HEK293 (cell line): ENCODE results near the gene KCNAB1.

Source experiments
- CTCF ChIA-PET: fragments of 350-600 bp; formaldehyde crosslinking; extraction: SDS; loops from one replicate; lab custom pipeline; 2021; ENCODE audit warnings: antibody characterized with exemption; lab: Yijun Ruan, JAX
- POLR2A ChIA-PET: fragments of 300-600 bp; formaldehyde crosslinking; extraction: SDS; loops from one replicate; lab custom pipeline; 2020; ENCODE audit warnings: antibody characterized with exemption, inconsistent platforms; lab: Yijun Ruan, JAX
- H3K27ac ChIP-seq: fragments of 200-500 bp; sonication (Bioruptor generic); 2 replicates; pipeline ENCODE4 v1.5.1; 2014; ENCODE audit warnings: low read depth, low read length, control low read depth, inconsistent platforms; ENCODE audit errors: extremely low read depth
- H3K36me3 ChIP-seq, 2 experiments: fragments of 200-500 bp in 1 of 2; sonication (Bioruptor generic) in 1 of 2; 1 replicate in 1 of 2; 2 replicates in 1 of 2; pipeline ENCODE4 v1.5.1; 2014 to 2017; ENCODE audit warnings: inconsistent platforms in 2 of 2, low read length in 2 of 2; ENCODE audit not compliant: control insufficient read depth in 2 of 2, insufficient read depth in 1 of 2
- H3K4me1 ChIP-seq: fragments of 200-500 bp; sonication (Bioruptor generic); 2 replicates; pipeline ENCODE4 v1.5.1; 2014; ENCODE audit warnings: mild to moderate bottlenecking, low read length, inconsistent platforms; ENCODE audit not compliant: control insufficient read depth, insufficient read depth
- H3K4me3 ChIP-seq: 2 replicates; pipeline ENCODE4 v1.5.1; 2011; ENCODE audit warnings: low read depth, mild to moderate bottlenecking, control low read depth, low read length, moderate library complexity
- H3K9me3 ChIP-seq: fragments of 200-500 bp; sonication (Bioruptor generic); 2 replicates; pipeline ENCODE4 v1.5.1; 2014; ENCODE audit warnings: low read depth, low read length, inconsistent platforms; ENCODE audit not compliant: control insufficient read depth, insufficient read depth
- GLIS2 ChIP-seq: fragments of 450-650 bp; formaldehyde crosslinking; IDR thresholded peaks from 2 replicates; pipeline ENCODE4 v1.5.1; 2016; ENCODE audit warnings: missing biosample characterization, missing genetic modification characterization
- MZF1 ChIP-seq: fragments of 450-650 bp; formaldehyde crosslinking; IDR thresholded peaks from 2 replicates; pipeline ENCODE4 v1.5.1; 2017; ENCODE audit warnings: missing biosample characterization, missing genetic modification characterization, borderline replicate concordance
- SCRT1 ChIP-seq: fragments of 450-650 bp; formaldehyde crosslinking; IDR thresholded peaks from 2 replicates; pipeline ENCODE4 v1.5.1; 2016; ENCODE audit warnings: missing biosample characterization, missing genetic modification characterization, borderline replicate concordance
- ZBTB20 ChIP-seq: fragments of 450-650 bp; formaldehyde crosslinking; IDR thresholded peaks from 2 replicates; pipeline ENCODE4 v1.5.1; 2016; ENCODE audit warnings: missing biosample characterization, missing genetic modification characterization
- ZBTB26 ChIP-seq: fragments of 450-650 bp; formaldehyde crosslinking; optimal IDR thresholded peaks from 2 replicates; pipeline ENCODE3; 2016; ENCODE audit warnings: missing biosample characterization, mild to moderate bottlenecking, missing genetic modification characterization
- ZBTB49 ChIP-seq: fragments of 450-650 bp; formaldehyde crosslinking; IDR thresholded peaks from 2 replicates; pipeline ENCODE4 v1.5.1; 2016; ENCODE audit warnings: missing biosample characterization, missing genetic modification characterization, low read depth
- ZBTB7A ChIP-seq: fragments of 450-650 bp; formaldehyde crosslinking; IDR thresholded peaks from 2 replicates; pipeline ENCODE4 v1.5.1; 2016; ENCODE audit warnings: low read depth, missing biosample characterization, missing genetic modification characterization
- ZNF121 ChIP-seq: fragments of 450-650 bp; formaldehyde crosslinking; IDR thresholded peaks from 2 replicates; pipeline ENCODE4 v1.5.1; 2016; ENCODE audit warnings: missing biosample characterization, missing genetic modification characterization
- ZNF148 ChIP-seq: fragments of 450-650 bp; formaldehyde crosslinking; IDR thresholded peaks from 2 replicates; pipeline ENCODE4 v1.5.0; 2017; ENCODE audit warnings: missing biosample characterization, missing genetic modification characterization, borderline replicate concordance
- ZNF175 ChIP-seq: fragments of 450-650 bp; formaldehyde crosslinking; IDR thresholded peaks from 2 replicates; pipeline ENCODE4 v1.5.1; 2016; ENCODE audit warnings: missing biosample characterization, missing genetic modification characterization
- ZNF2 ChIP-seq: fragments of 450-650 bp; formaldehyde crosslinking; IDR thresholded peaks from 2 replicates; pipeline ENCODE4 v1.5.1; 2016; ENCODE audit warnings: missing biosample characterization, missing genetic modification characterization
- ZNF341 ChIP-seq: fragments of 450-650 bp; formaldehyde crosslinking; IDR thresholded peaks from 2 replicates; pipeline ENCODE4; 2016; ENCODE audit warnings: low read depth, missing biosample characterization, missing genetic modification characterization
- ZNF37A ChIP-seq: fragments of 450-650 bp; IDR thresholded peaks from 2 replicates; pipeline ENCODE4 v1.5.1; 2018; ENCODE audit warnings: missing biosample characterization, missing genetic modification characterization
- ZNF48 ChIP-seq: fragments of 450-650 bp; formaldehyde crosslinking; IDR thresholded peaks from 2 replicates; pipeline ENCODE4 v1.5.1; 2016; ENCODE audit warnings: missing biosample characterization, missing genetic modification characterization
- ZNF596 ChIP-seq: fragments of 450-650 bp; IDR thresholded peaks from 2 replicates; pipeline ENCODE4 v1.5.0; 2018; ENCODE audit warnings: missing biosample characterization, mild to moderate bottlenecking, missing genetic modification characterization, moderate library complexity
- ZNF658 ChIP-seq: fragments of 450-650 bp; formaldehyde crosslinking; IDR thresholded peaks from 2 replicates; pipeline ENCODE4; 2016; ENCODE audit warnings: missing biosample characterization, missing genetic modification characterization
- ZSCAN23 ChIP-seq: fragments of 450-650 bp; formaldehyde crosslinking; IDR thresholded peaks from 2 replicates; pipeline ENCODE4 v1.5.1; 2016; ENCODE audit warnings: missing biosample characterization, missing genetic modification characterization
- TF ChIP-seq, protein P1 (sequence below): fragments of 450-650 bp; formaldehyde crosslinking; IDR thresholded peaks from 2 replicates; pipeline ENCODE4 v1.5.1; 2016; ENCODE audit warnings: missing biosample characterization, missing genetic modification characterization

Gene KCNAB1

DNA sequence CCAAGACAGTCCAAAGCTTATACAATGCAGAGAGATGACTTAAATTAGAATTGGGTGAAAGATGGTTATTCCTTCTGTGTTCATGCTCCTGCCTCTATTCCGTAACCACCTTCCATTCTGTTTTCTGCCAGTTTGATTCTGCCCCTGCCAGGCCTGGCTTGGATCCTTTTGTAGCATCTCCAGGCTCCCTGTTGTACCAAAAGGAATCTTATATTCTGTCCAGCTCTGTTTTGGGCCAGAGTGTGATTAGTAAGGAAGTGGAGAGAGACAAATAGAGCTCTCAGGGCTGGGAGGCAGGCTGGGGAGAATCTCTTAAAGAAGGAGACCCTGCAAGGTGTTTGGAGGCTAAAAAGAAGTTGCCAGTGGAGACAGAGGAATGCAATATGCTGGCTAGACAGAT, 63.8 kb downstream of the KCNAB1 start:
- POLR2A ChIA-PET, result no interaction called here
- Histone ChIP-seq H3K9me3 (no peaks in the 10 kb centered on the region), H3K4me3 (no peak overlapping the region), H3K36me3 (no peaks in the 10 kb centered on the region), H3K4me1 (no peaks in the 10 kb centered on the region), H3K27ac (no peak overlapping the region)
- CTCF ChIA-PET, result no interaction called here
- no peak for TF ChIP-seq GLIS2 (tag by site-specific recombination)
- TF ChIP-seq ZNF596 (tag by site-specific recombination), result no peak
- TF ChIP-seq SCRT1 (tag by site-specific recombination), result no peak
- no peak for TF ChIP-seq ZNF2 (tag by site-specific recombination)
- TF ChIP-seq ZNF48 (tag by site-specific recombination), result no peak
- TF ChIP-seq ZNF658, result no peak
- no peak for TF ChIP-seq ZNF341
- TF ChIP-seq ZBTB49 (tag by site-specific recombination), result no peak
- no peak for TF ChIP-seq MZF1
- TF ChIP-seq ZNF37A, result no peak
- no peak for TF ChIP-seq ZSCAN23 (tag by site-specific recombination)
- no peak for TF ChIP-seq ZNF121 (tag by site-specific recombination)
- no peak for TF ChIP-seq ZBTB20 (tag by site-specific recombination)
- TF ChIP-seq ZNF148 (tag by site-specific recombination), result no peak
- no peak for TF ChIP-seq ZBTB26 (tag by site-specific recombination)
- TF ChIP-seq ZNF175 (tag by site-specific recombination), result no peak
- no peak for TF ChIP-seq ZBTB7A (tag by site-specific recombination)
- TF ChIP-seq, protein P1, sequence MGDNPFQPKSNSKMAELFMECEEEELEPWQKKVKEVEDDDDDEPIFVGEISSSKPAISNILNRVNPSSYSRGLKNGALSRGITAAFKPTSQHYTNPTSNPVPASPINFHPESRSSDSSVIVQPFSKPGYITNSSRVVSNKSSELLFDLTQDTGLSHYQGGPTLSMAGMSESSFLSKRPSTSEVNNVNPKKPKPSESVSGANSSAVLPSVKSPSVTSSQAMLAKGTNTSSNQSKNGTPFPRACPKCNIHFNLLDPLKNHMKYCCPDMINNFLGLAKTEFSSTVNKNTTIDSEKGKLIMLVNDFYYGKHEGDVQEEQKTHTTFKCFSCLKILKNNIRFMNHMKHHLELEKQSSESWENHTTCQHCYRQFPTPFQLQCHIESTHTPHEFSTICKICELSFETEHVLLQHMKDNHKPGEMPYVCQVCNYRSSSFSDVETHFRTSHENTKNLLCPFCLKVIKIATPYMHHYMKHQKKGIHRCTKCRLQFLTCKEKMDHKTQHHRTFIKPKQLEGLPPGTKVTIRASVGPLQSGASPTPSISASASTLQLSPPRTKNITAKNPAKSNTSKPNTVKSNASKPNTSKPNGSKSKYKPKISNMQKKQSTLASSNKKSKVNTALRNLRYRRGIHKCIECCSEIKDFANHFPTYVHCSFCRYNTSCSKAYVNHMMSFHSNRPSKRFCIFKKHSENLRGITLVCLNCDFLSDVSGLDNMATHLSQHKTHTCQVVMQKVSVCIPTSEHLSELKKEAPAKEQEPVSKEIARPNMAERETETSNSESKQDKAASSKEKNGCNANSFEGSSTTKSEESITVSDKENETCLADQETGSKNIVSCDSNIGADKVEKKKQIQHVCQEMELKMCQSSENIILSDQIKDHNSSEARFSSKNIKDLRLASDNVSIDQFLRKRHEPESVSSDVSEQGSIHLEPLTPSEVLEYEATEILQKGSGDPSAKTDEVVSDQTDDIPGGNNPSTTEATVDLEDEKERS (tag by site-specific recombination), result no peak
